ENCODE measurements around the gene SNAPC5.

DNA sequence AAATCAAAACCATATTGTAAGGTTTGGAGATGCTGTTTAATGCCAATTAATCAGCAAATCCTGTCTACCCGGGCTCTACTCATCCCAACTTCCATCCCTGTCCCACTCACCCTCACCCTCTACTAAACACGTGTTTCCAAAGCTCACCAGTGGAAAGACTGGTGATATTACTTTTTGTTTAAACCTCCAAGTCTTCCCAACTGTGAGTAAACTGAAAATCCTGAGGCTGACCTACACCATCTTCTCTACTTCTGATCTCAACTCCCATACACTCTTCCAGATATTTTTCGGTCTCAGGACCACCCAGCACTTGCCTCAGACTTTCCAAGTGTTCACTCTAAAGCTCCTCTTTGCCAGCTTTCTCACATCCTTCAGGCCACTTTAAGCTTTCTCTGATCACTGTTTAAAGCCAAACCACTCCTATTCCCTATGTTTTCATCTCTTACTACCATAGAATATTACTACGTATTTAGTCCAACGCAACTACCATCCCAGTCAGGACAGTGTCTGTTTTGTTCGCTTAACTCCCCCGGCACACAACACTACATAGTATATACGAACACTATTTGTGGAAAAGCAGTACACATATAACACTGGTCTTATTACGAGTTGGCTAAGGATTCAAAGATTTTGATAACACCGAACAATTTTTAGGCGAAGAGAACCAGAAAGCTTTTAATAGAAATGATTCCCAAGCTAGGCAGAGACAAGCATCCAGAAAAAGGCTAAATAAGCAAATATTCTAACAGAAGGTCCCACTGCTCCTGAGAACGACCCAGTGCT, 6.4 kb upstream of the SNAPC5 start:
- TF ChIP-seq, protein P1, sequence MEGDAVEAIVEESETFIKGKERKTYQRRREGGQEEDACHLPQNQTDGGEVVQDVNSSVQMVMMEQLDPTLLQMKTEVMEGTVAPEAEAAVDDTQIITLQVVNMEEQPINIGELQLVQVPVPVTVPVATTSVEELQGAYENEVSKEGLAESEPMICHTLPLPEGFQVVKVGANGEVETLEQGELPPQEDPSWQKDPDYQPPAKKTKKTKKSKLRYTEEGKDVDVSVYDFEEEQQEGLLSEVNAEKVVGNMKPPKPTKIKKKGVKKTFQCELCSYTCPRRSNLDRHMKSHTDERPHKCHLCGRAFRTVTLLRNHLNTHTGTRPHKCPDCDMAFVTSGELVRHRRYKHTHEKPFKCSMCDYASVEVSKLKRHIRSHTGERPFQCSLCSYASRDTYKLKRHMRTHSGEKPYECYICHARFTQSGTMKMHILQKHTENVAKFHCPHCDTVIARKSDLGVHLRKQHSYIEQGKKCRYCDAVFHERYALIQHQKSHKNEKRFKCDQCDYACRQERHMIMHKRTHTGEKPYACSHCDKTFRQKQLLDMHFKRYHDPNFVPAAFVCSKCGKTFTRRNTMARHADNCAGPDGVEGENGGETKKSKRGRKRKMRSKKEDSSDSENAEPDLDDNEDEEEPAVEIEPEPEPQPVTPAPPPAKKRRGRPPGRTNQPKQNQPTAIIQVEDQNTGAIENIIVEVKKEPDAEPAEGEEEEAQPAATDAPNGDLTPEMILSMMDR (IDR thresholded peaks at IDR 0.05) = no peak
- TF ChIP-seq POLR2A (IDR thresholded peaks at IDR 0.05) = no peak

Data from Peyer's patch (tissue), 4 donors.